Cardiac muscle cell (in vitro differentiated cells and primary cell): ENCODE measurements around the gene PCDHA4. TPM values are rescaled to one million over a fixed set of nuclear protein-coding genes. Genes with fewer than 3 reads are reported as not detected.
A peak's percentile ranks its signal among the peaks of the same experiment; 100 is the strongest.
"Not testable (repeated sequence)": the region's sequence is repeated elsewhere in the genome, so short reads cannot be mapped to it uniquely, and the experiment has no call there.

ENCODE experiments used
- DNase-seq, 2 donors: peaks; one replicate each; pipeline versions ENCODE4 v3.0.0 to v3.0.0-alpha.2; 2010 to 2017; ENCODE audit warnings: low read depth in 1 of 2, low spot score in 1 of 2
- H3K27ac ChIP-seq: fragments of 200-600 bp; sonication (generic); 2 replicates; pipeline ENCODE4 v1.5.1; 2016
- H3K27me3 ChIP-seq: fragments of 200-600 bp; sonication (generic); 2 replicates; pipeline ENCODE4 v1.6.0; 2016; ENCODE audit warnings: control low read depth
- H3K36me3 ChIP-seq: fragments of 200-600 bp; sonication (generic); 2 replicates; pipeline ENCODE4 v1.5.1; 2016; ENCODE audit warnings: control low read depth
- H3K4me1 ChIP-seq: fragments of 200-600 bp; sonication (generic); 2 replicates; pipeline ENCODE4 v1.8.1; 2017; ENCODE audit warnings: low read depth, mild to moderate bottlenecking, mixed run types
- H3K4me3 ChIP-seq: fragments of 200-600 bp; sonication (generic); 2 replicates; pipeline ENCODE4 v1.5.1; 2016; ENCODE audit warnings: mild to moderate bottlenecking
- H3K9me3 ChIP-seq: fragments of 200-600 bp; sonication (generic); 2 replicates; pipeline ENCODE4 v1.5.1; 2017; ENCODE audit warnings: low read depth, mild to moderate bottlenecking, control low read depth
- polyA plus RNA-seq: library from polyadenylated mRNA; unstranded; fragments of >200 nt; fragmentation: Nextera tagmentation; extraction: Ambion mirVana; gene quantifications from 2 replicates; pipeline ENCODE4 v1.2.1, GENCODE V29; 2016
- total RNA-seq: library from RNA; depleted of rRNA; stranded (reverse); fragments of >200 nt; gene quantifications from 2 replicates; pipeline ENCODE4 v1.2.3, GENCODE V29; 2016
- TF ChIP-seq, protein P1 (sequence below): IDR thresholded peaks from 2 replicates; pipeline ENCODE4 v1.5.1; 2012; ENCODE audit warnings: low read depth, mild to moderate bottlenecking, low read length

The PCDHA4 gene
- total and polyA plus RNA-seq, 2 experiments from 2014 or later, result 6.1 to 14.2 TPM

- Histone ChIP-seq H3K4me1 (no peaks in the 10 kb centered on the region), H3K9me3 (no peaks in the 10 kb centered on the region), H3K36me3 (no peaks in the 10 kb centered on the region), H3K27me3 (no peaks in the 10 kb centered on the region), H3K27ac (no peak overlapping the region), H3K4me3 (no peak overlapping the region)
- DNase-seq, result no peak
- TF ChIP-seq, protein P1, sequence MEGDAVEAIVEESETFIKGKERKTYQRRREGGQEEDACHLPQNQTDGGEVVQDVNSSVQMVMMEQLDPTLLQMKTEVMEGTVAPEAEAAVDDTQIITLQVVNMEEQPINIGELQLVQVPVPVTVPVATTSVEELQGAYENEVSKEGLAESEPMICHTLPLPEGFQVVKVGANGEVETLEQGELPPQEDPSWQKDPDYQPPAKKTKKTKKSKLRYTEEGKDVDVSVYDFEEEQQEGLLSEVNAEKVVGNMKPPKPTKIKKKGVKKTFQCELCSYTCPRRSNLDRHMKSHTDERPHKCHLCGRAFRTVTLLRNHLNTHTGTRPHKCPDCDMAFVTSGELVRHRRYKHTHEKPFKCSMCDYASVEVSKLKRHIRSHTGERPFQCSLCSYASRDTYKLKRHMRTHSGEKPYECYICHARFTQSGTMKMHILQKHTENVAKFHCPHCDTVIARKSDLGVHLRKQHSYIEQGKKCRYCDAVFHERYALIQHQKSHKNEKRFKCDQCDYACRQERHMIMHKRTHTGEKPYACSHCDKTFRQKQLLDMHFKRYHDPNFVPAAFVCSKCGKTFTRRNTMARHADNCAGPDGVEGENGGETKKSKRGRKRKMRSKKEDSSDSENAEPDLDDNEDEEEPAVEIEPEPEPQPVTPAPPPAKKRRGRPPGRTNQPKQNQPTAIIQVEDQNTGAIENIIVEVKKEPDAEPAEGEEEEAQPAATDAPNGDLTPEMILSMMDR, result no peak
These were observed 15.8 kb upstream of the PCDHA4 start for GRCh38 chr5:140791089-140791488.

- Histone ChIP-seq H3K27ac (no peak within 1 kb of the TSS), H3K27me3 (no peaks in the 10 kb centered on the region), H3K4me3 (peak within 1 kb of the TSS; percentile 41), H3K36me3 (no peaks in the 10 kb centered on the region), H3K9me3 (peaks cover under 1% of the 10 kb centered on the region), H3K4me1 (no peaks in the 10 kb centered on the region)
- TF ChIP-seq, protein P1, result peak; percentile 4
- DNase-seq, result peak in 1 of 2 donors; percentile 60
These were observed 12.1 kb upstream of the PCDHA4 start, which contains the start of gene PCDHA2 for GRCh38 chr5:140794595-140795258. PCDHA2 (plus strand) TSS chr5:140794852.

- DNase-seq, result peak in 1 of 2 donors; percentile 32
- H3K9me3 ChIP-seq, result peaks cover 3% of the 10 kb centered on the region
- TF ChIP-seq, protein P1, result peak; percentile 13
- peaks cover 2% of the 10 kb centered on the region for H3K36me3 ChIP-seq
- peak overlapping the region; percentile 41 for H3K4me3 ChIP-seq
- H3K27ac ChIP-seq, result no peak overlapping the region
- no peaks in the 10 kb centered on the region for H3K27me3 ChIP-seq
- no peaks in the 10 kb centered on the region for H3K4me1 ChIP-seq
These were observed 11.6 kb upstream of the PCDHA4 start for GRCh38 chr5:140795259-140795641.

DNA sequence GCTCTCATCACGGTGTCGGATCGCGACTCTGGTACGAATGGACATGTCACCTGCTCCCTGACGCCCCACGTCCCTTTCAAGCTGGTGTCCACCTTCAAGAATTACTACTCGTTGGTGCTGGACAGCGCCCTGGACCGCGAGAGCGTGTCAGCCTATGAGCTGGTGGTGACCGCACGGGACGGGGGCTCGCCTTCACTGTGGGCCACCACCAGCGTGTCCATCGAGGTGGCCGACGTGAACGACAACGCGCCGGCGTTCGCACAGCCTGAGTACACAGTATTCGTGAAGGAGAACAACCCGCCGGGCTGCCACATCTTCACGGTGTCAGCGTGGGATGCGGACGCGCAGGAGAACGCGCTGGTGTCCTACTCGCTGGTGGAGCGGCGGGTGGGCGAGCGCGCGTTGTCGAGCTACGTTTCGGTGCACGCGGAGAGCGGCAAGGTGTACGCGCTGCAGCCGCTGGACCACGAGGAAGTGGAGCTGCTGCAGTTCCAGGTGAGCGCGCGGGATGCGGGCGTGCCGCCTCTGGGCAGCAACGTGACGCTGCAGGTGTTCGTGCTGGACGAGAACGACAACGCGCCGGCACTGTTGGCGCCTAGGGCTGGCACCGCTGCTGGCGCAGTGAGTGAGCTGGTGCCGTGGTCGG lies 10.7 kb upstream of the PCDHA4 start:
- H3K9me3 ChIP-seq, H3K4me1 ChIP-seq, H3K4me3 ChIP-seq, H3K27me3 ChIP-seq, H3K27ac ChIP-seq, H3K36me3 ChIP-seq, DNase-seq: not testable (repeated sequence)

DNA sequence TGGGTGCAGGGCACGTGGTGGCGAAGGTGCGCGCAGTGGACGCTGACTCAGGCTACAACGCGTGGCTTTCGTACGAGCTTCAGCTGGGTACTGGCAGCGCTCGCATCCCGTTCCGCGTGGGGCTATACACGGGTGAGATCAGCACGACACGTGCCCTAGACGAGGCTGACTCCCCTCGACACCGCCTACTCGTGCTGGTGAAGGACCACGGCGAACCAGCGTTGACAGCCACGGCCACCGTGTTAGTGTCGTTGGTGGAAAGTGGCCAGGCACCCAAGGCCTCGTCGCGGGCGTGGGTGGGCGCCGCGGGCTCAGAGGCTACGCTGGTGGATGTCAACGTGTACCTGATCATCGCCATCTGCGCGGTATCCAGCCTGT lies 10.2 kb upstream of the PCDHA4 start:
- Histone ChIP-seq H3K9me3 (peaks cover 3% of the 10 kb centered on the region), H3K27ac (no peak overlapping the region), H3K36me3 (peaks cover 5% of the 10 kb centered on the region), H3K4me1 (no peaks in the 10 kb centered on the region), H3K27me3 (no peaks in the 10 kb centered on the region), H3K4me3 (no peak overlapping the region)
- DNase-seq, result no peak
- TF ChIP-seq, protein P1, result no peak

GRCh38 chr5:140800816-140801493 lies 5.9 kb upstream of the PCDHA4 start, which contains the start of gene PCDHA3:
PCDHA3 (plus strand) TSS chr5:140801057.
- no peak within 1 kb of the TSS for H3K4me3 ChIP-seq
- TF ChIP-seq, protein P1, result peak; percentile 18
- no peaks in the 10 kb centered on the region for H3K4me1 ChIP-seq
- peaks cover 3% of the 10 kb centered on the region for H3K9me3 ChIP-seq
- H3K27ac ChIP-seq, result no peak within 1 kb of the TSS
- no peaks in the 10 kb centered on the region for H3K27me3 ChIP-seq
- H3K36me3 ChIP-seq, result peaks cover 5% of the 10 kb centered on the region
- DNase-seq, result peak in 1 of 2 donors; percentile 40
